Retinal pigment epithelial cell (primary cell): ENCODE results near the gene NSG2.

ENCODE experiments used
- DNase-seq: peaks from one replicate; pipeline ENCODE4 v3.0.0-alpha.2; 2010; ENCODE audit warnings: low read depth
- H3K4me3 ChIP-seq: 2 replicates; pipeline ENCODE4 v1.5.1; 2011; ENCODE audit warnings: mild to moderate bottlenecking, low read length, control low read depth, moderate library complexity
- TF ChIP-seq, protein P1 (sequence below): conservative IDR thresholded peaks from 2 replicates; pipeline ENCODE4 v1.5.1; 2011; ENCODE audit warnings: low read depth, low read length, control low read depth, inconsistent platforms

NSG2 gene

DNA sequence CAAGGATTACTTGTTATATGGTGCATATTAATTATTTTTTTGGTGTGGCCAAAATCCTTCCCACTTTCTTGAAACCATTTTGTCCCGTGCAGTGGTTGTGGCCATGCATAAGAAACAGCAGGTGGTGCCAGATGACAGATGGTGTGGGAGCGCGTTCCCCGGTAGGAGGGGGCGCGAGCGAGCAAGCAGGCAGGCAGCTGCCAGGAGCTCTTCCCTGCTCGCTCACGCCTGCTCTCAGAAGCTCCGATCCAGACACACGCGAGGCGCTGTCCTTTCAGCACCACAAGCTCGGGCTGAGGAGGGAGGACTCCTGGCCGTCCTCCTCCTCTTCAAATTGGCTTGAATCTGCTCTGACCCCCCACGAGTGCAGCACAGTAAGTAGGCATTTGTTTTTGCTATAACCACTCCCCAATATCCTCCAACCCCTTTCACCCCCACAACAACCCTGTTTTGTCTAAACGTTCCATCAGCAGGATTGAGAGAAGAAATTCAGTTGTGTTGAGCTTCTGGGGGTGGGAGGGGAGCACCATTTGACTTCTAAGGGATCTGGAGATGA lies at the start of gene NSG2:
NSG2 (plus strand) TSS at position 237 of the 556 bp plus-strand sequence. CDS start 1,050 bp downstream, outside the sequence.
- H3K4me3 ChIP-seq: no peak within 1 kb of the TSS
- TF ChIP-seq, protein P1, sequence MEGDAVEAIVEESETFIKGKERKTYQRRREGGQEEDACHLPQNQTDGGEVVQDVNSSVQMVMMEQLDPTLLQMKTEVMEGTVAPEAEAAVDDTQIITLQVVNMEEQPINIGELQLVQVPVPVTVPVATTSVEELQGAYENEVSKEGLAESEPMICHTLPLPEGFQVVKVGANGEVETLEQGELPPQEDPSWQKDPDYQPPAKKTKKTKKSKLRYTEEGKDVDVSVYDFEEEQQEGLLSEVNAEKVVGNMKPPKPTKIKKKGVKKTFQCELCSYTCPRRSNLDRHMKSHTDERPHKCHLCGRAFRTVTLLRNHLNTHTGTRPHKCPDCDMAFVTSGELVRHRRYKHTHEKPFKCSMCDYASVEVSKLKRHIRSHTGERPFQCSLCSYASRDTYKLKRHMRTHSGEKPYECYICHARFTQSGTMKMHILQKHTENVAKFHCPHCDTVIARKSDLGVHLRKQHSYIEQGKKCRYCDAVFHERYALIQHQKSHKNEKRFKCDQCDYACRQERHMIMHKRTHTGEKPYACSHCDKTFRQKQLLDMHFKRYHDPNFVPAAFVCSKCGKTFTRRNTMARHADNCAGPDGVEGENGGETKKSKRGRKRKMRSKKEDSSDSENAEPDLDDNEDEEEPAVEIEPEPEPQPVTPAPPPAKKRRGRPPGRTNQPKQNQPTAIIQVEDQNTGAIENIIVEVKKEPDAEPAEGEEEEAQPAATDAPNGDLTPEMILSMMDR: peak; percentile 89
- DNase-seq: peak; percentile 79

- TF ChIP-seq, protein P1: no peak
- no peak for DNase-seq
- no peak overlapping the region for H3K4me3 ChIP-seq
Measured at GRCh38 chr5:173997331-173997730, 48.2 kb upstream of the NSG2 start.

GRCh38 chr5:173998531-173998930 lies 47.0 kb upstream of the NSG2 start:
- H3K4me3 ChIP-seq: no peak overlapping the region
- DNase-seq: no peak
- TF ChIP-seq, protein P1: no peak

DNA sequence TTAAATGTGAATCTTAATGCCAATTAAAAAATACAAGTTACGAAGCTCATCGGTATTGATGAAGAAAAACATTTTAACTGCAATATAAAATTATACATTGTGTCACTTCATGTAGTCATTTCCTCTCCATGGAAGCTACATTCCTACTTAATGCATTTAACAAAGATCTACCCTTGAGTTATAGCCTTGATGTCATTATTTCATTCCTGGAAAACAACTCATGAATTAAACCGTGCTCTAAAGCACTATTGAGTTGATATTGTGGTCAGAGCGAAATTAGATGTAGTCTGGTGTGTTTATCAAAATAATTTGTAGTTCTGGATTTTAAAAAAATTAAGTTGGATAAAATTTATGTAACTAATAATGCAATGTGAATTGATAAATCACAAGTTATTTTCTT lies 45.4 kb upstream of the NSG2 start:
- TF ChIP-seq, protein P1: no peak

DNA sequence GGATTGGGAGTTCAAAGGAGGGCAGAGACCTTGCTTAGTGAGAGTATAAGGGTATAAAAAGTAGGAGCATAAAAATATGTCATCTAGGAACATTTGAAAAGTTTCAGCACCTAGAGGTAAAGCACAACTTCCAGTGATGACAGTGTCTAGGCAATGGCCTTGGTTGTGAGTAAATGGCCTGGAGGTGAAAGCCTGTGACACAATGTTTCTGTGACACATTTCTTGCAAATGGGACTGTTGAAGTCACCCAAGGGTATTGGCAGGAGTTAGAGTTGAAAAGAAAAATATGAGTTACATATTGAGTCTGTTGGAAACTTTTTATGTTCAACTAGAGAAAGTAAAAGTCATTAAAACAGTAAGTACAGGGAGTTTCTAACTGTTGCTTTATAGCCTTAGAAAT lies 41.7 kb upstream of the NSG2 start:
- DNase-seq: no peak
- no peak overlapping the region for H3K4me3 ChIP-seq
- TF ChIP-seq, protein P1: no peak

More for the DNA sequence above, 45.4 kb upstream of the NSG2 start:
- no peak for DNase-seq
- no peak overlapping the region for H3K4me3 ChIP-seq

- TF ChIP-seq, protein P1: no peak
- no peak for DNase-seq
- no peak overlapping the region for H3K4me3 ChIP-seq
Measured at GRCh38 chr5:174008922-174009321, 36.6 kb upstream of the NSG2 start.

DNA sequence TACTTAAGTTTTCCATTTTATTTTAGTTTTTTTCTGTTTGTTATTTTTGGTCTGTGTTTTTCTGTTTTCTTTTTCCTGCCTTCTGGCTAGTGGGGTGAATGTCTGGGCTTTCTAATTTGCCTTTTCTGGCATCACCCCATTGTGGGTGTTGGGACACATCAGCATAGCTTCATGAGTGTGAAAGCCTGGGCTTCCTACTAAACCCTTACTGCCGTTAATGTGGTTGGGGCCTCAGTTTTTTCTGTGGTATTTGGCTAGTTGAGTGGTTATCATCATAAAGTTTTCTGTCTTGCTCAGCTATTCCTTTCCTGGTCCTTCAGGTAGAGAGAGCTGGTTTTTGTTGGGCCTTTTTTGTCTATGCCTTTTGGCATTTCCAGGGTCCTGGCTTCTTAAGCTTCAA lies 35.1 kb upstream of the NSG2 start:
- H3K4me3 ChIP-seq: no peak overlapping the region
- no peak for DNase-seq
- TF ChIP-seq, protein P1: no peak
